Stimulated activated CD4-positive, alpha-beta T cell treated with anti-CD3 and anti-CD28 coated beads, Interleukin-2, amount 100 ng/mL, for 24 hours (primary cell): Measurements from ENCODE around the gene EGFL8.
"Not testable (repeated sequence)": the region's sequence is repeated elsewhere in the genome, so short reads cannot be mapped to it uniquely, and the experiment has no call there.

Experiments used
- DNase-seq, 2 donors: peaks; one replicate each; pipeline ENCODE4 v3.0.0-alpha.2; 2020

The EGFL8 gene

DNA sequence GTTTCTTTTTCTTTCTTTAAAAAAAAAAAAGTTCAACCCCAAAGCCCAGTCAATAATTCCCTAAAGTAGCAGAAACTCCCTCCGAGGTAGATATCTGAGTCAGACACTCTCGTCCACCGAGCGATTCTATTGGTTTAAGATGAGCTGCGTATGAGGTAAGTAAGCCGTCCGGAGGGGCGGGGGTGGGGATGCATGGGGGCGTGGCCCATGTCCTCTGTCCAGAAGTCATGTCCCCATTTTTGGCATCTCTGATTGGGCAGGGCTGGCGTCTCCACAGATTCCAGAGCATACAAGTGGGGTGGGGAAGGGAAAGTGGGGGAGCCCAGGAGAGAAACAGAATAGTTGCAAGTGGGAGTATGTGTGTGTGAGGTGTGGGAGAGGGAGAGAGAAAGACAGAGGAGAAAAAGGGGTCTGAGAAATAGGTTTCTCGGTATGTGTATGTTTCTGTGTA is 21.3 kb downstream of the EGFL8 start:
- peak; percentile 64 to 67 for DNase-seq

DNA sequence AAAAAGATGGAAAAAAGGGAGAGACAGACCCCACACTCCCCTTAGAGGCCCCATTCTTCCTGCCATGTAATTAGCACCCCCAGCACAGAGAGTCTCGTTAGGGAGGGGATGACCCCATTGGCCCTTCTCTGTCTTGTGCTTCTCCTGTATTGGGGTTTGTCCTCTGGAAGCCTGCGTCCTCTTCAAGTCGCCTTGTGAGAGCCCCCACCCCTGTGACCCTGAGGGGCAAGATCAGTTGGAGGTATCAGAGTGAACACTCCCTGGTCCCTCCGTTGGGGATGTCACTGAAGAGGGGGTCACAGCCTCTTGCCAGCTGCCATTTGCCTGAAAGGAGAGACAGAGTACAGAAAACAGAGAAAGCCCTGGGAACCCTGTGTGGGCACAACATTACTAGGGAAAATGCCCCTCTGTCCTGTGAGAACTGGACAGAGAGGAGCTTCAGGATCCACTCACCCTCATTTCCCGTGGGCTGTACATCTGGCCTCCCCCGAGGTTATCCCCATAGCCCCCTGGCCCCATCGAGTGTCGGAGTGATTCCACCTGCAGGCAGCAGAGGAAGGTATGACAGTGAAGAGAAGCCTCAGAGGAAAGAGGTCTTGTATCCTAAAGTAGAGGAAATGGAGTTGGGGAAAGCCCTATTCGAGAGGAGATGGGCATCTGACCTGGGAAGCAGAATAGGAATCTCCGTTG is 21.9 kb downstream of the EGFL8 start:
- not testable (repeated sequence) for DNase-seq

DNA sequence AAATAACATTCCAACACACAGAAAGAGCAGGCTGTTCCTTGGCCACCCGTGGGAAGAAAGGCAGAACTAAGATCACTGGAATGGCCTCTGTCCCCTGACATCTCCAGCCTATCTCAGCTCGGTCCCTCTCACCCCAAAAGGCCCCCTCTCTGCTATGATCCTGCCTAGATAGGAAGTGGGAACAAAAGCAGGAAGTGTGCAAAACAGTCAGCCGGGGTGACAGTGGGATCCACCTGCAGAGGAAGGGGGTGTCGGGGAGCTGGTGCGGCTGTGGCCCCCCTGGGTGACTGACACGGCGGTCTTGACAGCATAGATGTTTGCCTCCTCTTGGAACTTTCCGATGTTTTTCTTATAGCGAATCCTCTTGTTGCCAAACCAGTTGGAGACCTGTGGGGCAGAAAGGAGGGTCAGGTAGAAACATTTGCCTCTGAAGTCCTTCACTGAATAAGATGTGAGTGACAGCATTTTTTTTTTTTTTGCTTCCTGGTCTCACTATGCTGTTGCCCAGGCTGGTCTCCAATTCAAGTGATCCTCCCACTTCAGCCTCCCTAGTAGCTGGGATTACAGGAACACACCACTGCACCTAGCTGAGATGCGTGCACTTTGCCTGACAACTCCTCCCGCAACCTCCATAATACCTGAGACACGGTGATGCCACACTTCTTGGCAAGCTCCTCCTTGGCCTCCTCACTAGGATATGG is 22.8 kb downstream of the EGFL8 start:
- no peak for DNase-seq

DNA sequence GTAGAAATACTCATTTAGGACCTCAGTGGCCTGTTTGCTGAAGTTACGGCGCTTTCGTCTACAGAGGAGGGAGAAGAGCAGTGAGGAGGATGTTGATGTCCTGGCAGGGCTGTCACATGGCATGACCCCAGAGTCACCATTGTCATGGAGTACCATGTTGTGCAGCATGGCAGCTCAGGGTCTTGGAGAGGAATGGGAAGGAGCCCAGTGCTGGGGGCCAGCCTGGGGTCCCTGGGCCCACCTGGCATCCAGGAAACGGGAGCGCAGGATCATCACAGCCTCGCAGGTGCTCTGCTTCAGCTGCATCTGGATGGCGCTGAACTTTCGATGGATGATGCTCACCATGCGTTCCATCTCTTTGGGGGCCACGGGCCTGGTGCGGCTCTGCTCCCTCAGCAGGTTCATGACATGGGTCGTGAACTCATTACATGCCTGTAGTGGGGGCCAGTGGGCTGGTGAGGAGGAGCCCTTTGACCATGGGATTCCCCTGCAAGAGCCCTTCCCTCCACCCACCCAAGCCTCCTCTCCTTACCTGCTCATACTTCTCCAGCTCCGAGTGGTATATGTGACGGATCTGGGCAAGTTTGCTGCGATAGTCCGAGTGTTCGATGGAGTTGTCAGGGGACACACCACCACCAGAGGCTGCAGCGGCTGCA is 23.5 kb downstream of the EGFL8 start:
- not testable (repeated sequence) for DNase-seq

DNA sequence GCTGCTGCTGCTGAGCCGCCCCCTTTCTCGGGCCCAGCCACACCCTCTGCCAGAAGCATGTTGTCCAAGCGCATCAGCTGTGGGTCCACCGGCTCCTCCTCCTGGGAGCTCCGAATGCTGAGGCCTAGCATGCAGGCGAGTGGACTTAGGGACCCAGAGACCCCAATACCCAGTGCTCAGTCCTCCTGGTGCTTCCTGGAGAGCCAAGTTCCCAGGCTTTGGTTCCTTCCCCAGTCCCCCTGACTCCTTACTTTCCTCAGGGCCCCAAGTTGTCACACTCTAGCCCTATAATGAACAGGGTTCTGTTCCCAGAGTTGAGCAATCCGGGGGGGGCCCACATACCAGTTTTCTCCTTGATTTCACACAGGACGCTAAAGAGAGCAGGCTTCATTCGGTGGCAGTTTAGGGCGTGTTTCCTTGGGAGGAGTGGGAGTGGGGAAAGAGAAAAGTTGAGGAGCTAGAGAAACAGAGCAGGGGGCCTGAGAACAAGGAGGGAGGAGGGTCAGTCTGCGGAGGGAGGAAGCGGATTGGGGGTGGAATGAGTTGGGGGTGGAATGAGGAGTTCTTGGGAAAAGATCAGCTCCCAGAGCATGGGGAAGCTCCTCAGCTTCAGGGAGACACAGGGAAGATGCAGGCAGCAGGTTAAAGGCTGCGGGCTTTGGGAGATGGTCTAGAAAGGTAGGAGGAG is 24.1 kb downstream of the EGFL8 start:
- DNase-seq, result no peak

DNA sequence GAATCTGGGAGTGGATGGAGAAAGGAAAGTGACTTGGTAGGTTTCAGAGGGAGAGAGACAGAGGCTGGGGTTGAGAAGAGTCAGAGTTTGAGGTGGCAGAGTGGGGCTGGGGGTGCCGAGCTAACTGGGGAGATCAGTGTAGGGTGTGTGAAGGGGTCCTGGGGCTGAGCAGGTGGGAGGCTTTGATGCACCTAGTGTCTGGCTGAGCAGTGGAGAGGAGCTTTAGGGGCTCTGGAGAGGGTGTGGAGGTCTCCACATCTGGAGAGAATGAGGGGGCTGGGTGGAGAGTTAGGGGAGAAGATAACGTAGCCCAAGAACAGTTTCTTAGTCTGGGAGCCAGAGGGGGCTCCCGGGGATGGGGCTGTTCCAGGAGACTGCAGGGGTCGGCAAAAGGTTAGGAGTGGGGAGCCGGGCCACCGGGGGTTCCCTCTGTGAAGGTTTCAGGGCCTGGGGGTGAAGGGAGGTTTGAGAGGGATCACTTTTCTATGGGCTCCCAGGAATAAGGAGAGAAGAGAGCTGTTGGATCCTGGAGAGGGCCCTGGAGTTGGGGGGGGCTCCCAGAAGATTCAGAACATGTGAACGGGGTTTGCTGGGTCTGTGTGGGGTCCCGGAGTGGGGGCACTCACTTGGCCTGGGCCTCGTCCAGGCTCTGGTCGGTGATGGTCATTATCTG is 24.8 kb downstream of the EGFL8 start:
- DNase-seq, result no peak

DNA sequence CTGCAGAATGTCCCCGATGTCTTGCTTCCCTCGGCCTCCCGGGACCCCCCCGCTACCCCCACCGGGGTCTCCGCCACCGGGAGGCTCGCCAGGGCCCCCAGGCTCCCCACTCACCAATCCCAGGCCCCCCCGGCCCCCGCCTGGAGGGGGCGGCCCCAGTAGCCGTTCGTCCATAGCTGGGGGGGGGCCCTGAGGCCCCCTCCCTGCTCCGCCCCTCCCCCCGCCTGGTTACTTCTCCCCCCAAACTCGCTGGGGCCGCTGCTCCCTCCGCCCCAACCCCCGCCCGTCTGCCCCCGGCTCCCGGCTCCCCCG is 25.3 kb downstream of the EGFL8 start:
- no peak for DNase-seq

DNA sequence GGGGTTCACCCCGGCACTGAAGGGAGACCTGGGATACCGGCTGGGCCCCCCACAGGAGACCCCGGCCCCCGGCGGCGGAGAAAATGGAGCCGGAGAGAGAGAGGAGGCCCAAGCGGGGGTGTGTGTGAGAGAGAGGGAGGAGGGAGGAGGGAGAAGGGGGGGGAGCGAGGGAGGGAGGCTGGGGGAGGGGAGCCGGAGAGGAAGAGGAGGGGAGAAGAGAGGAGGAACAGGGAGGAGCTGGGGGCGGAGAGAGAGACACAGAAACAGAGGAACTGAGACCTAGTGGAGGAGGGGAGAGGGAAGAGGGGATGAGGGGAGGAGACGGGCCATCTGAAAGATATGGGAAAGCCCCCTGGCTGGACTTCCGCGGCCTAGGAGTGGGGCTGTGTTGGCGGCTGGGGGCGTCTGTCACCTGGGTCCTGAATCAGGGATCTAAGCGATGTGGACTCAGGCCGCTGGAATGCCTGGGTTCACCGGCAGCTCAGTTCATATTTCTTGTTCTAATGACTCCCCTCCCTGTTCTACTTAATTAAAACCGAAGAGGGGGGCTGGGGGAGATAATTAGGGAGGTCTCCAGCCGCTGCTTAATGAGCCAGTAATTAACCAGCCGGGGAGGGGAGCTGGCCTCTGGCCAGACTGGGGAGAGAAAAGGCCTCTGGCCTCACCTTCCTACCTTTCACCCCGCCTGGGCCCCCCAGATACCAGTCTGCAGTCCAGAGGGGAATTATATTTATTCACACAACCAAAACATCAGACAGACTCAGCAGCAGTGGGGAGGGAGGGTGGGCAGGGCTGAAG is 25.9 kb downstream of the EGFL8 start, which contains the start of gene PBX2:
PBX2 (minus strand) TSS at position 149 of the 798 bp plus-strand sequence. CDS start 287 bp downstream, outside the sequence.
- DNase-seq, result peak; percentile 83 to 87

DNA sequence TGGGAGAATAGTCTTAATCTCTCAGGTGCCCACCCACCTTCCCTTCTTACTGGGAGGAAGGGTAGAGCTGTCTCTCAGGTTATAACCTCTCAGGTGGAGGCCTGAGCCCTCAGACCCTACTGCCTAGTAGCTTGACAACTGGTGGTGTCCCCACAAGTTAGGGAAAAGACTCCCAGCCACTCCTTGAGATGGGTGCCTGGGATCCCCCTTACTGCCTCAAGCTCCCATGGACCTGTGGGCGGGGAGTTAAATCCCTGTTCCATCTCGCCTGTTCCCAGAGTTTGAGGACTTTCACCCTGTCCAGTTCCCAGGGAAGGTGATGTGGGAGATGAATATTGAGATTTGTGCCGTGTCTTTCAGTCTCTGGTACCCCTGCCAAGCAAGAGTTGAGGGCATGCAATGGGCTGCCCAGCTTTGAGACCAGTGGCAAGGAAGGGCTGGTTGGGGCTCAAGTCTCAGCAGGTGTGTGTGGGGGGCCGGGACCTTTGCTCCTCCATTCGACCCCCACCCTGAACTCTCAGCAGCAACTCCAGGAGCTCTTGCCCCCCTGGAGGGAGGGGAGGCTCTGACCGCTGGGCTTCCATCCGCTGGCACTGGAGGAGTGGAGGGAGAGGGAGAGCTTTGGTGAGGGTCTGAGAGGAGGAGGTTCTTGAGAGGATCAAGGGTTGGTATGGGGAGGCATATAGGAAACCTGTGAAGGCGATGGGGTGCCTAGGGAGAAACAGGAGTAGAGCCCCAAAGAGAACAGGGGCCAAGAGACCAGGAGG is 26.7 kb downstream of the EGFL8 start:
- no peak for DNase-seq

DNA sequence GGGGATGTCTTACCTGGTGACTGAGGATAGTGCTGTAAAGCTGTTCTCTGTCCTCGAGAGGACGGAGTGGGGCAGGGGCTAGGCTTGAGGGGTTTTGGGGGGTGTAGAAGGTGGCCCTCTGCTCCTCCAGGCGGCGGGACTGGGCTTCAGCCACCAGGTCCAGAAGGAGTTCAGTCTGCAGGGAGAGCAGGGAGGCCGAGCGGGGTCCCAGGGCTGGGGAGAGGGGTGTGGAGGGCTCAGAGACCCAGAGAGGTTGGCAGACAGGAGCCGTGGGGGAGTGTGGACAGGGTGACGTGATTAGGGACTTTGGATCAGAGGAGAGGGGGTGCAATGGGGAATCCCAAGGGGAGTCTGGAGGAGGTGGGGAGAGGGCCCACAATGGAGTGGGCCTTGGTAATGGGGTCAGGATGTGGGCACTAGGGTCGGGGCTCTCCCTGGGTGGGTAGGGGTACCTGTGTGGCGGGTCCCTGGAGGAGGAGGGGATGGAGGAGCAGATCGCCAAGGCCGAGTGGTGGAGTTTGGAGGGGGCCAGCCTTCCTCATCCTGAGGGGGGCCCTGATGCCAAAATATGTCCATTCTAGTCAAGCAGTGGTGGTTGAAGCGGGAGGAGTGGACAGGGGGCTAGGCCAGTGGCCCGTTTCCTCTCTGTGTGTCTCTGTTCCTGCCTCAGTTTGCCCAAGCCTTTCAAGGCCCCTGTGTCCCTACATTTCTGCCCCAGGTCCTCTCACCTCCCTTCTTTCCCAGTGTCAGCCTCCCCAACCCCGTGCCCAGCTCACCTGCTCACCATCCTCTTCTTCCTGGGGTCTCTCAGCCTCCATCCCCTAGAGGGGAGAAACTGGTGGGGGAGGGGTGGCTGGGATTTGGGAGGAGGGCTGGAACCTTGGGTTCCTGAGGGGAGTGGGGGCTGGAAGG is 27.6 kb downstream of the EGFL8 start:
- no peak for DNase-seq

DNA sequence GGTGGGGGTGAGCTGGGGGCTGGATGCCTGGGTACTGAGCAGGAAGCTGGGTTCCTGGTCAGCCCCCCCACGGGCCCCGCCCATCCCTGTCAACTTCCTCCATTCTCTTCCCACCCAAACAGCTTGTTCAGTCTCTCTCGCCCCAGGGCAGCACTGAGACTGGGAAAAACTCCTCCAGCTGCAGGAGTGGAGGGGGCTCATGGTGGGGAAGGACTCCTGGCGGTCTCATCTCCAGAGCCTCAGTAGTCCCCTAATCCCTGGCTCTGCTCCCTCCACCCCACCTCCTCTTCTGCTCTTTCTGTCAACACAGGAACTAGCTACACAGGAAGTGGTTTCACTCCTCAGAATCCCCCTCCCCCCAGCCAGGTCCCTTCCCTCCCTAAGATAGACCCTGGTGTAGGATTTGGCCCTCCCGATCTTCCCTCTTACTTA is 28.2 kb downstream of the EGFL8 start, which contains the start of gene GPSM3:
GPSM3 (minus strand) TSS at position 36 of the 432 bp plus-strand sequence. CDS start 130 bp downstream, outside the sequence.
- peak; percentile 60 to 66 for DNase-seq

DNA sequence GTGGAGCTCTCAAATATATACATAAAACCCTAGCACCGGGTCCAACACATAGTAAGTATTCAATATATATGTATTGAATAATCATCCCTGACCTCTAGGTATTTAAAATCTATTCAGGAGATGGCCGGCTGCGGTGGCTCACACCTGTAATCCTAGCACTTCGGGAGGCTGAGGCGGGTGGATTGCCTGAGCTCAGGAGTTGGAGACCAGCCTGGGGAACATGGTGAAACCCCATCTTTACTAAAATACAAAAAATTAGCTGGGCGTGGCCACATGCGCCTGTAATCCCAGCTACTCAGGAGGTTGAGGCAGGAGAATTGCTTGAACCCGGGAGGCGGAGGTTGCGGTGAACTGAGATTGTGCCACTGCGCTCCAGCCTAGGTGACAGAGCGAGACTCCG is 28.7 kb downstream of the EGFL8 start:
- not testable (repeated sequence) for DNase-seq

DNA sequence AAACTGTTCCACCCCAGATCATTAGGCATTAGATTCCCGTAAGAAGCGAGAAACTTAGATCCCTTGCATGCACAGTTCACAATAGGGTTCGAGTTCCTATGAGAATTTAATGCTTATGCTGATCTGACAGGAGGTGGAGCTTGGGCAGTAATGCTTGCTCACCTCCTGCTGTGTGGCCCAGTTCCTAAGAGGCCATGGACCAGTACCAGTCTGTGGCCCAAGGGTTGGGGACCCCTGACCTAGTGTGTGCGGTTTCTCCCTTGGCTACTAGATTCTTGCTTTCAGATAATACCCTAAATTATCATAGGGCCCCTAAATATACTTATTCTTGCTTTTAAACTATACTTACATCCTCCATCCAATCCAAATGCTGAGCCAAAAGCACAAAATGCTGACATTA is 30.0 kb downstream of the EGFL8 start:
- no peak for DNase-seq

DNA sequence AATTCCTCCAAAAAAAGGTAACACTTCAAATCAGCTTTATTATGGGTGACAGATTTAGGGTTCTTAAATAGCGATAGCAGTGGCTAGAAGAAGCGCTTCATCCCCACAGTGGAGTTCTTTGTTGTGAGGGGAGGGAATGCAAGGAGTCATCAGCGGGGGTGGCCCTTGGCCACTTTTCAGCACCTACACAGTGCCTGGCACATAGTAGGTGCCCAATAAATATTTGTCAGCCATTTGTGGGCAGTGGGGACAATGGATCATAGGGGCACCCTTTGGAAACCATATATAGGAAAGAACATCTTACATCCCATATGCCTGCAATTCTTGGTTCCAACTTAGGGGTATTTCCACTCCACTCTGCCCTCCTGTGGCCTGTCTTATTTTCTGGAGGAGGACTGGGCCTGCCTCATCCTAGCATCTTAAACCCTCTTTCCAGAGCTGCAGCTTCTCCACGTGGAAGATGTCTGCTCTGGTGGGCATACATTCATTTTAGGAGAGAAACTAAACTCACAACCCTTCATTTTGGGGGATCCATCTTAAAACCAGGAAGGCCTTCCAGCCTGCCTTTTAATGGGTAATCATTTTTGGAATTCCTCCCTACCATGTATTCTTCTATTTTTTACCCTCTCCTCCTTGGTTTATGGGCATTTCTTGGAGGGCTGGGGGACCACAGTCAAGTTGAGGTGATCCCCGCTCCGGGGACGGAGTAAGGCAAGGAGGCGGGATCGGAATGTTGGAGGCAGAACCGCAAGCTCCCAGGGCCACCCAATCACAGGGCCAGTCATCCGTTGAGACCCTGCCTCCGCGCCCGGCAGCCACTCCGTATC is 30.6 kb downstream of the EGFL8 start:
- DNase-seq, result no peak

DNA sequence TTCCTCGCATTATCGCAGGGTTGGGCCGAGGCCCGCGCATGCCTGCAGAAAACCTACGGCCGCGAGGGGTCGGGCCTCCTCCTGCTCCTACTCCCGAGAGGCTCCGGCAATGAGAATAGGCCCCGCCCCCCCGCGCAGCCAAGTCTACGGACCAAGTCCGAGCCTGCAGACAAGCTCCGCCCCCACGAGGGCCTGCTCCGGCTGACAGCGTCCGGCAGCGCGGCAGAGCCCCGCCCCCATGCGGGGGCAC is 31.2 kb downstream of the EGFL8 start:
- DNase-seq, result peak; percentile 100

DNA sequence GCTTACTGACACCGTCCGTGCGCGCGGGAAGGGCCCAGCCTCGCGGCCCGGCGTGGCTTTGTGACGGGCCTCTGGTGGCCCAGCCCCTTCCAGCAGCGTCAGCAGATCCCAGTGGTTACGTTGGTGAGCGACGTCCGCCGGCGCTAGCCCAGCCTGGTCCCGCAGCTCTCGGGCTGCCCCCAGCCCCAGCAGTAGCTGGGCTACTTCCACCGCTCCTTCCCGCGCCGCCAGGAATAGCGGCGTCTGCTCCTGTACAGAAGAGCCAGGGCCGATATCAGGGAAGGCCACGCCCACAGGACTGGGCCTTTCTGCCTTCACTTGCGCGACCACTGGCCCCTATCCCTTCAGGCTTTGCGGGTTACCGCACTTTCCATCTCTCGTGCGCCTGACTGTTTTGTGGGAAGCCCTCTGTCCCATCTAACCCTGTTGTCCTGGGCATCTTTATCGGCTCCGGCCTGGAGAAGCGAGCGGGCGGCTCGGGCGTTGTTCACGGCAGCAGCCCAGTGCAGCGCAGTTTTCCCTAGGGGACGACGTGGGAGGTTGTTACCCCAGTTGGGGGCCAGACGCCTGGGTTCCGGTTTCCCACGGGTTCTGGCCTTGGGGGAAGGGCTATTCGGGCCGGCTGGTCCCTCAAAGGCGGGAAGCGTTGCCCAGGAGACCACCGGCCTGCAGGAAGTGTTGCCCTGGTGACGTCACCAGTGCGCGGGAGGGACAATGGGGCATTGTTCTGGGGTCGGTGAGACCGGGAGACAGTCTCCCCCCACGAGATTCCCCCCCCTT is 31.7 kb downstream of the EGFL8 start:
- DNase-seq, result peak; percentile 64 to 79

DNA sequence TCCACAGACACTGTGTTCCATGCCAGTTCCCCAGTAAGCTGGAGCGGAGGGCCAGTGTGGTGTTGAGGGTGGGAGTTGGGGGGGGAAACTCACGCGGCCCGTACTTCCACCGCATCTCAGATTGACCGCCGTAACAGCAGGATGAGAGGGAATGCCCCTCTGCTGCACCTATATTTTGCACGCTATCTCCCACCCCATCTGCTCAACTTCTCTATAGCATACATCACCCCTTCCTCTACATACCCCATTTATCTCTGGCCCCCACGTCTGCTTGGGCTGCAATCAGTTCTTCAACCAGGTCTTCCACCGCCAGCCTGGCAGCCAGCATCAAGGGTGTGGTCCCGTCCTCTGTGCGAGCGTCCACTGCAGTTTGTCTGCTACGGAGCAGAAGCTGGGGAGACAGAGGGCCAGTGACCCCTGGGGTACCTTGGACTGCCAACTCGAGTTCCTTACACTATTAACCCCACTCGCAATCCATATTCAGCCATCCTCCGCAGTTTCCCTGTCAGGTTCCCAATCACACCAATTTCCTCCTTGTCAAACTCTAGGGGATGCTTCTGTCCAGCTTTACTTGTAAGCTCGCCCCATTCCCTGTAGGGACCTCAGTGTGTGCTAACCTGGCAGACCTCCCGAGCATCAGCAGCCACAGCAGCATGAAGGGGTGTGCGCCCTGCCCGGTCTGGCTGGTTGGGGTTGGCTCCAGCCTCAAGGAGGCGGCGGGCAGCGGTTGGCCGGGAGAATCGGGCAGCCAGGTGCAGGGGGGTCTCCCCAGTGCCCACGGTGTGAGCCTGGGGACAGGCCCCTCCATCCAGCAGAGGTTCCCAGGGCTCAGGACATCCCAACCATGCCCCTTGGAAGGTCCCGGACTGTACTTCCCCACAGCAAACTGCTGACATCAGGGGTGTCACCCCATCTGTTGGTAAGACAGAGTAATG is 32.6 kb downstream of the EGFL8 start:
- DNase-seq, result no peak
